ENCODE results near the gene ZNF460. TPM values are rescaled to one million over a fixed set of nuclear protein-coding genes. Genes with fewer than 3 reads are reported as not detected.

Gene ZNF460
- total RNA-seq (2022; extraction: Qiagen RNA extraction; ENCODE audit: low read depth) = 0.77 to 1.2 TPM (median 1.0 TPM) in 5 replicates

GRCh38 chr19:57280165-57280961 is at the start of gene ZNF460:
Gene ZNF460, plus strand, starts transcription at chr19:57280485. Its CDS starts 322 bp downstream, at chr19:57280807.

DNA sequence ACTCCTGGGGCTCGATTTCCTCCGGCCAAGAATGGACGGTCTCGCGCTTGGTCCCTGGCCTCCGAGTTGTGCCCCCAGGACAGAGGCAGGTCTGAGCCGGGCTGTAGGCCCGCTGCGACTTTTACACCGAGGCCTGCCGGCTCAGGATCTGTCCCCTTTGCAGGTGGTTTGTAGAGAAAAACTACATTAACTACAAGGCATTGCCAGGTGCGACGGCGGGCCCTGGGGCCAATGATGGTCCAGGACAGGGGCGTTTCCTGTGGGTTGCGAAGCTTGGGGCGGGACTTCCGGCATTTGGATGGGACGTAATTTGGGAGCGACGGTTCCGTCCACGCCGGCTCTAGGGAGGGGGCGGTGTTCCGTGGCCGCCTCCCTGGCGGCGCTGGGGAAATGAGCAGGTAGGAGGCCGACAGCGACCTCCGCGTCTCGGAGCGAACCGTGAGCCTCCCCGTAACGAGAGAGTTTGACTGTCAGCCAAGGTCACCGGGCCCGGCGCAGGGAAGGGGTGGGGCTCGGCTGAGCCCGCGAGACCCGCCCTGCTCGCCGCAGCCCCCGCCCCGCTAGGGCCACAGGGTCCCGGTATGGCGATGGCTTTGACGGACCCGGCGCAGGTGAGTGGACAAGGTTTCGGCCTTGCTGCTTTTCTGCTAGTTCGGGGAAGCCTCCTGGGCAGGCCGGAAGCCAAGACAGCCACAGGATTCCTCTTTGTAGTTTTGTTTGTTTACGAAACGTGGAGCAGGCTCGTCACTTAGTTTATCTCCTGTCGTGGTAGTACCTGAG is 39.8 kb upstream of the ZNF460 start, which contains the start of gene ZNF805:
Gene ZNF805, plus strand, starts transcription at position 322 of the 780 bp plus-strand sequence. Its CDS starts 260 bp downstream, at position 582.

DNA sequence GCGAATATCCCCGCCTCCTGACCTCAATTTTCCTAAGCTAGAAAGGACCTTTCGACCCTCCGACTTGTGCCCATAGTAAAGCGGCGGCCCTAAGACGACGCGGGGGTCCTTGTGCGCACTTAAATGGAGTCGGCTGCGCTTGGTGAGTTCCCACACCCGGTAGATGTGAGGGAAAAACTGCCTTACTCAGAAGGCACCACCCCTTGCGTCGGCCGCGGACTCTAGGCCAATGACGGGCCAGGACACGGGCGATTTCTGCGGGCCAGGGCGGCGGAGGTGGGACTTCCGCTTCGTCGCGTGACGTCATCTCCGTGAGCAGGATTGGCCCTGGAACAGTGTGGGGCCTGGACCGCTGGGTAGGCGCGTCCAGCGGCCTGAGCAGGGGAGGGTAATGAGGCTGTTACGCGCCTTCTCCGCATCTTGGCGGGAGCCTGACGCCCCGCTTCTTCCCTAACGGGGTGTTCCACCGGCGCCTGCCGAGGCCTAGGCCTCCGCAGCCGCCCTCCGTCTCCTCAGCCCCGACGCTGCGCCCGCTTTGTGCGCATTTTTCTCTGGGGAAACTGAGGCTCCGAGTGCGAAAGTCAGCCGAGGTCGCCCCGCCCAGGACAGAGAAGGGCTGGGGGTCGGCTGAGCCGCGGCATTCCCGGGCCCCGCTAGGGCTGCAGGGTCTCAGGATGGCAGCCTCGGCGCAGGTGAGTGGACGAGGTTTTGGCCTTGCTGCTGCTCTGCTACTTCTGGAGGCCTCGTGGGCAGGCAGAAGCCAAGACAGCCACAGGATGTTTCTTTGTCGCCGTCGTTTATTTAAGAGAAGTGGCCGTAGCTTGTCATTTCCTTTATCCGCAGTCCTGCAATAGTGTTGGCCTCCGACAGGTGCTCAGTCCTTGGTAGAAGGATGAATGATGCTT is 40.1 kb downstream of the ZNF460 start, which contains the start of gene ZNF543:
Gene ZNF543, plus strand, starts transcription at position 293 of the 905 bp plus-strand sequence. Its CDS starts 382 bp downstream, at position 675.

Other genes with a start within 250 kb of the ZNF460 start
- gene USP29, start 160.5 kb upstream of the ZNF460 start, total RNA-seq (2022; extraction: Qiagen RNA extraction; ENCODE audit: low read depth) = not detected in 5 replicates
- not detected in 5 replicates for gene ZIM3, start 135.3 kb upstream of the ZNF460 start, total RNA-seq (2022; extraction: Qiagen RNA extraction; ENCODE audit: low read depth)
- not detected in 5 replicates for gene DUXA, start 113.0 kb upstream of the ZNF460 start, total RNA-seq (2022; extraction: Qiagen RNA extraction; ENCODE audit: low read depth)
- 6.3 to 8.8 TPM (median 7.4 TPM) in 5 replicates for gene ZNF264, start 89.0 kb upstream of the ZNF460 start, total RNA-seq (2022; extraction: Qiagen RNA extraction; ENCODE audit: low read depth)
- gene AURKC, start 49.5 kb upstream of the ZNF460 start, total RNA-seq (2022; extraction: Qiagen RNA extraction; ENCODE audit: low read depth) = 0.27 to 0.61 TPM (median 0.32 TPM) in 4 of 5 replicates, not detected in the other
- 1.2 to 2.5 TPM (median 1.8 TPM) in 5 replicates for gene ZNF805, start 39.9 kb upstream of the ZNF460 start, total RNA-seq (2022; extraction: Qiagen RNA extraction; ENCODE audit: low read depth)
- gene ZNF543, start 40.0 kb downstream of the ZNF460 start, total RNA-seq (2022; extraction: Qiagen RNA extraction; ENCODE audit: low read depth) = 0.82 to 2.0 TPM (median 1.5 TPM) in 5 replicates
- gene ZNF304, start 70.8 kb downstream of the ZNF460 start, total RNA-seq (2022; extraction: Qiagen RNA extraction; ENCODE audit: low read depth) = 1.7 to 2.1 TPM (median 2.1 TPM) in 5 replicates
- gene TRAPPC2B, start 83.1 kb downstream of the ZNF460 start, total RNA-seq (2022; extraction: Qiagen RNA extraction; ENCODE audit: low read depth) = 14.3 to 17.8 TPM (median 15.6 TPM) in 5 replicates
- 1.4 to 2.0 TPM (median 1.6 TPM) in 5 replicates for gene ZNF547, start 83.1 kb downstream of the ZNF460 start, total RNA-seq (2022; extraction: Qiagen RNA extraction; ENCODE audit: low read depth)
- 2.9 to 4.0 TPM (median 3.5 TPM) in 5 replicates for gene ZNF548, start 109.4 kb downstream of the ZNF460 start, total RNA-seq (2022; extraction: Qiagen RNA extraction; ENCODE audit: low read depth)
- gene ZNF17, start 130.7 kb downstream of the ZNF460 start, total RNA-seq (2022; extraction: Qiagen RNA extraction; ENCODE audit: low read depth) = 2.9 to 6.8 TPM (median 4.8 TPM) in 5 replicates
- gene ZNF749, start 154.8 kb downstream of the ZNF460 start, total RNA-seq (2022; extraction: Qiagen RNA extraction; ENCODE audit: low read depth) = 13.7 to 16.8 TPM (median 15.4 TPM) in 5 replicates
- 0.06 to 0.13 TPM in 2 of 5 replicates, not detected in the others for gene VN1R1, start 176.7 kb downstream of the ZNF460 start, total RNA-seq (2022; extraction: Qiagen RNA extraction; ENCODE audit: low read depth)
- gene ZNF772, start 197.1 kb downstream of the ZNF460 start, total RNA-seq (2022; extraction: Qiagen RNA extraction; ENCODE audit: low read depth) = 0.83 to 1.5 TPM (median 1.2 TPM) in 5 replicates
- 4.6 to 7.6 TPM (median 6.7 TPM) in 5 replicates for gene ZNF419, start 207.3 kb downstream of the ZNF460 start, total RNA-seq (2022; extraction: Qiagen RNA extraction; ENCODE audit: low read depth)
- 4.6 to 7.1 TPM (median 4.8 TPM) in 5 replicates for gene ZNF773, start 219.5 kb downstream of the ZNF460 start, total RNA-seq (2022; extraction: Qiagen RNA extraction; ENCODE audit: low read depth)
- 1.3 to 2.0 TPM (median 1.6 TPM) in 5 replicates for gene ZNF549, start 246.9 kb downstream of the ZNF460 start, total RNA-seq (2022; extraction: Qiagen RNA extraction; ENCODE audit: low read depth)

All from A549 treated with RU486 at 1 μM for 4 hours (cell line).